Measurements from ENCODE around the gene ATPAF1.

ATPAF1 gene

DNA sequence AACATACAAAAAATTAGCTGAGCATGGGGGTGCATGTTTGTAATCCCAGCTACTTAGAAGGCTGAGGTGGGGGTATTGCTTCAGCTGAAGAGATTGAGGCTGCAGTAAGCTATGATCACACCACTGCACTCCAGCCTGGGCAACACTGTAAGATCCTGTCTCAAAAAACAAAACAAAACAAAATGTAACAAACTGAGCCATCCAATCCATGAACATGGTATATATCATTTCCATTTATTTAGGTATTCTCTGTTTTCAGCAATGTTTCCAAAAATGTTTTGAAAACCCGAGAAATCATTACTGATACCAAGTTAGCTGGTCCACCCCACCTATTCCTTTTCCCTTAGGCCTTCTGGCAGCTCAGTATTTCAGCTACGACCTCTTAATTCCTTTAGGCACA, 18.4 kb downstream of the ATPAF1 start:
- TF ChIP-seq CTCF (IDR thresholded peaks at IDR 0.05; ENCODE audit: low read length, missing control alignments), result no peak
- H3K4me3 ChIP-seq (replicated peaks; ENCODE audit: low read depth, low read length), result no peak overlapping the region
- DNase-seq (ENCODE audit: low read depth), result no peak

GRCh38 chr1:46647611-46648010, 20.6 kb downstream of the ATPAF1 start:
- no peak for TF ChIP-seq CTCF (IDR thresholded peaks at IDR 0.05; ENCODE audit: low read length, missing control alignments)

DNA sequence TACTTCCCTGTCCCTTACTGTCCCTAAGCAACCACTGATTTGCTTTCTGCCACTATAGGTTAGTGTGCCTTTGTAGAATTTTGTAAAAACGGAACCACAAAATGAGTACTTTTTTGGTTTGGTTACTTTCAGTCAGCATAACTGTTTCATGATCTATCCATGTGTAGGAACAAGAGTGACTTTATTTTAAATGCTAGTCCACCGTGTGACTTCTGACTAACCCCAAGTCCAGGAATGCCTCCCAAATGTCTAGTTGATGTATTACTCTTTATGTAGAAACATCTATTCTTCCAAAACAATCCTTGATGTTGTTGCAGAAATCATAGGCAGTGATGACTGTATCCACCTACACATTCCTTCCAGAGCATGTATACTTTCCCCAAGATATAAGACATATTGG, 21.3 kb downstream of the ATPAF1 start:
- no peak overlapping the region for H3K4me3 ChIP-seq (replicated peaks; ENCODE audit: low read depth, low read length)
- TF ChIP-seq CTCF (IDR thresholded peaks at IDR 0.05; ENCODE audit: low read length, missing control alignments), result no peak
- DNase-seq (ENCODE audit: low read depth), result no peak

More at GRCh38 chr1:46647611-46648010, 20.6 kb downstream of the ATPAF1 start:
- H3K4me3 ChIP-seq (replicated peaks; ENCODE audit: low read depth, low read length), result no peak overlapping the region
- DNase-seq (ENCODE audit: low read depth), result no peak

GRCh38 chr1:46646331-46646730, 21.8 kb downstream of the ATPAF1 start:
- DNase-seq (ENCODE audit: low read depth), result no peak
- no peak for TF ChIP-seq CTCF (IDR thresholded peaks at IDR 0.05; ENCODE audit: low read length, missing control alignments)
- H3K4me3 ChIP-seq (replicated peaks; ENCODE audit: low read depth, low read length), result no peak overlapping the region

GRCh38 chr1:46645815-46646214, 22.3 kb downstream of the ATPAF1 start:
- no peak for DNase-seq (ENCODE audit: low read depth)
- no peak overlapping the region for H3K4me3 ChIP-seq (replicated peaks; ENCODE audit: low read depth, low read length)
- no peak for TF ChIP-seq CTCF (IDR thresholded peaks at IDR 0.05; ENCODE audit: low read length, missing control alignments)

DNA sequence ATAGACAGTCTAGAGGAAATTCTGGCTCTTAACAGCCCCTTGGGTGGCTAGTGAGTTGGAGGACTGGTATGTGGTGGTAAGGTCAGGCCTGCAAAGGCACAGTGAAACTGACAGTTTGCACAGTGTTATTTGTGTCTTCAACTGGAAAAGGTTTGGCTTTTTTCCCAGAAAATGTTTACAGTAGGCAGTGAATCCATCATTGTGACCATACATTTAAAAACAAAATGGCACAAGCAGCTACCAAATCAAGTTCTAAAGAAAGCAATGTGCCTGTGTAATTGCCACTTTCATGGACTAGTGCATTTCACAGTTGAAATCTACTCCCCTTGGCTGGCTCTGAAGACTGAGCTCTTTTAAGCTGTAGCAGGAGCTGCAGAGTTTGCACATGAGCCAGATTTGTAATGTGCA, 24.8 kb downstream of the ATPAF1 start:
- TF ChIP-seq CTCF (IDR thresholded peaks at IDR 0.05; ENCODE audit: low read length, missing control alignments), result no peak
- DNase-seq (ENCODE audit: low read depth), result peak; percentile 79
- no peak overlapping the region for H3K4me3 ChIP-seq (replicated peaks; ENCODE audit: low read depth, low read length)

- TF ChIP-seq CTCF (IDR thresholded peaks at IDR 0.05; ENCODE audit: low read length, missing control alignments), result no peak
- DNase-seq (ENCODE audit: low read depth), result no peak
- H3K4me3 ChIP-seq (replicated peaks; ENCODE audit: low read depth, low read length), result no peak overlapping the region
These were observed 26.0 kb downstream of the ATPAF1 start for GRCh38 chr1:46642115-46642680.
